ENCODE measurements around the gene IKZF1. TPM values are rescaled to one million over a fixed set of nuclear protein-coding genes. Genes with fewer than 3 reads are reported as not detected.

Gene IKZF1
- total RNA-seq, 1 donor from 2014 or later = 3.6 TPM

GRCh38 chr7:50397971-50398324 lies 93.4 kb downstream of the IKZF1 start:
- H3K4me1 ChIP-seq = no peaks in the 10 kb centered on the region

GRCh38 chr7:50399206-50399605 lies 94.7 kb downstream of the IKZF1 start:
- TF ChIP-seq CTCF (IDR thresholded peaks at IDR 0.05) = no peak
- H3K27me3 ChIP-seq = no peaks in the 10 kb centered on the region
- H3K4me1 ChIP-seq = no peaks in the 10 kb centered on the region
- DNase-seq (ENCODE audit: low spot score in 2 of 2) = no peak
- no peak overlapping the region for H3K27ac ChIP-seq
- H3K9me3 ChIP-seq = no peaks in the 10 kb centered on the region
- no peaks in the 10 kb centered on the region for H3K36me3 ChIP-seq
- H3K4me3 ChIP-seq = no peak overlapping the region
- intact Hi-C loops (cut with DNase I) = no loop called here

More at GRCh38 chr7:50397971-50398324, 93.4 kb downstream of the IKZF1 start:
- Histone ChIP-seq H3K27me3 (no peaks in the 10 kb centered on the region), H3K27ac (no peak overlapping the region), H3K9me3 (no peaks in the 10 kb centered on the region), H3K4me3 (no peak overlapping the region), H3K36me3 (no peaks in the 10 kb centered on the region)
- TF ChIP-seq CTCF (IDR thresholded peaks at IDR 0.05) = no peak
- intact Hi-C loops (cut with DNase I) = no loop called here
- no peak for DNase-seq (ENCODE audit: low spot score in 2 of 2)

- no peaks in the 10 kb centered on the region for H3K9me3 ChIP-seq
- TF ChIP-seq CTCF (IDR thresholded peaks at IDR 0.05) = no peak
- no peak for DNase-seq (ENCODE audit: low spot score in 2 of 2)
- no peaks in the 10 kb centered on the region for H3K36me3 ChIP-seq
- no peaks in the 10 kb centered on the region for H3K27me3 ChIP-seq
- intact Hi-C loops (cut with DNase I) = no loop called here
- H3K27ac ChIP-seq = no peak overlapping the region
- no peak overlapping the region for H3K4me3 ChIP-seq
- H3K4me1 ChIP-seq = no peaks in the 10 kb centered on the region
Observed at GRCh38 chr7:50399635-50400034, 95.1 kb downstream of the IKZF1 start.

- no peak for DNase-seq (ENCODE audit: low spot score in 2 of 2)
- Histone ChIP-seq H3K4me1 (no peaks in the 10 kb centered on the region), H3K27me3 (no peaks in the 10 kb centered on the region), H3K4me3 (no peak overlapping the region), H3K9me3 (no peaks in the 10 kb centered on the region), H3K36me3 (no peaks in the 10 kb centered on the region), H3K27ac (no peak overlapping the region)
- no peak for TF ChIP-seq CTCF (IDR thresholded peaks at IDR 0.05)
- intact Hi-C loops (cut with DNase I) = no loop called here
Observed at GRCh38 chr7:50400114-50400513, 95.6 kb downstream of the IKZF1 start.

- H3K36me3 ChIP-seq = no peaks in the 10 kb centered on the region
- intact Hi-C loops (cut with DNase I) = no loop called here
- H3K9me3 ChIP-seq = no peaks in the 10 kb centered on the region
- H3K4me1 ChIP-seq = no peaks in the 10 kb centered on the region
- H3K27me3 ChIP-seq = no peaks in the 10 kb centered on the region
- TF ChIP-seq CTCF (IDR thresholded peaks at IDR 0.05) = no peak
- no peak overlapping the region for H3K4me3 ChIP-seq
- no peak for DNase-seq (ENCODE audit: low spot score in 2 of 2)
- H3K27ac ChIP-seq = no peak overlapping the region
Observed at GRCh38 chr7:50404392-50404791, 99.9 kb downstream of the IKZF1 start.

- H3K4me1 ChIP-seq = no peaks in the 10 kb centered on the region
- H3K27ac ChIP-seq = no peak overlapping the region
- H3K4me3 ChIP-seq = no peak overlapping the region
- H3K9me3 ChIP-seq = no peaks in the 10 kb centered on the region
- DNase-seq (ENCODE audit: low spot score in 2 of 2) = no peak
- intact Hi-C loops (cut with DNase I) = no loop called here
- TF ChIP-seq CTCF (IDR thresholded peaks at IDR 0.05) = no peak
- H3K36me3 ChIP-seq = no peaks in the 10 kb centered on the region
- H3K27me3 ChIP-seq = no peaks in the 10 kb centered on the region
Observed at GRCh38 chr7:50405221-50405620, 100.7 kb downstream of the IKZF1 start.
